Fibroblast of lung (primary cell): Measurements from ENCODE around the gene OR8A1.

Experiments used
- EZH2 ChIP-seq: IDR thresholded peaks from 2 replicates; pipeline ENCODE4 v1.5.1; 2012; ENCODE audit warnings: low read length, control low read depth, mild to moderate bottlenecking; ENCODE audit errors: missing control alignments
- TF ChIP-seq, protein P1 (sequence below), 2 donors: IDR thresholded peaks in 1 of 2; conservative IDR thresholded peaks in 1 of 2; 1 replicate in 1 of 2; 2 replicates in 1 of 2; pipeline ENCODE4 v1.5.1; 2011 to 2012; ENCODE audit warnings: low read length in 2 of 2, control low read depth in 1 of 2, inconsistent platforms in 1 of 2, low read depth in 1 of 2, mild to moderate bottlenecking in 1 of 2

DNA sequence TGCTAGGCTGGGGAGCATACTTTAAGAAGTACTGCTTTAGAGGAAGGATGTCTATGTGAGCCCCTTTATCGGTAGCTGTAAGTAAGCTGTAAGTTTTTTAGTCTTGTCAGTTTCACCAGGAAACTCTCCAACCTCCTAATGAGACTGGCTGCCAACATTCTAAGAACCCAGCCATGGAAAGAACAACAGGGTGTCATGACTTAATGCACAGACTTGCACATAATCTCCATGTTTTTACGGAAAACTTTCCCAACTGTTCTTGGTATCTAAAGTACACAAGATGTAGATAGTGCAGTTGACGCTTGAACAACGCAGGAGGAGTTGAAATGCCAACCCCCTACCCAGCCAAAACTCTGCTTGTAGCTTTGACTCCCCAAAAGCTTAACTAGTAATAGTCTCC lies 9.0 kb downstream of the OR8A1 start:
- TF ChIP-seq, protein P1, sequence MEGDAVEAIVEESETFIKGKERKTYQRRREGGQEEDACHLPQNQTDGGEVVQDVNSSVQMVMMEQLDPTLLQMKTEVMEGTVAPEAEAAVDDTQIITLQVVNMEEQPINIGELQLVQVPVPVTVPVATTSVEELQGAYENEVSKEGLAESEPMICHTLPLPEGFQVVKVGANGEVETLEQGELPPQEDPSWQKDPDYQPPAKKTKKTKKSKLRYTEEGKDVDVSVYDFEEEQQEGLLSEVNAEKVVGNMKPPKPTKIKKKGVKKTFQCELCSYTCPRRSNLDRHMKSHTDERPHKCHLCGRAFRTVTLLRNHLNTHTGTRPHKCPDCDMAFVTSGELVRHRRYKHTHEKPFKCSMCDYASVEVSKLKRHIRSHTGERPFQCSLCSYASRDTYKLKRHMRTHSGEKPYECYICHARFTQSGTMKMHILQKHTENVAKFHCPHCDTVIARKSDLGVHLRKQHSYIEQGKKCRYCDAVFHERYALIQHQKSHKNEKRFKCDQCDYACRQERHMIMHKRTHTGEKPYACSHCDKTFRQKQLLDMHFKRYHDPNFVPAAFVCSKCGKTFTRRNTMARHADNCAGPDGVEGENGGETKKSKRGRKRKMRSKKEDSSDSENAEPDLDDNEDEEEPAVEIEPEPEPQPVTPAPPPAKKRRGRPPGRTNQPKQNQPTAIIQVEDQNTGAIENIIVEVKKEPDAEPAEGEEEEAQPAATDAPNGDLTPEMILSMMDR (conservative IDR thresholded peaks at IDR 0.05 in 1 of 2, IDR thresholded peaks at IDR 0.05 in 1 of 2; ENCODE audit: low read depth in 1 of 2, low read length in 2 of 2): no peak
- TF ChIP-seq EZH2: no peak
